OCI-LY1 (cell line): ENCODE data around the gene PHLPP1.
A peak's percentile ranks its signal among the peaks of the same experiment; 100 is the strongest.

Experiments
- H2AFZ ChIP-seq: fragments of 200-600 bp; sonication (generic), shearing (Covaris generic); 2 replicates; pipeline ENCODE4 v1.6.0; 2014; ENCODE audit warnings: antibody characterized with exemption, mild to moderate bottlenecking, low read length
- H3F3A ChIP-seq: fragments of 200-600 bp; sonication (generic), shearing (Covaris generic); 2 replicates; pipeline ENCODE4 v1.6.0; 2014; ENCODE audit warnings: mild to moderate bottlenecking, antibody characterized with exemption, low read length, moderate library complexity; ENCODE audit not compliant: insufficient read depth
- H3K27ac ChIP-seq: fragments of 200-600 bp; sonication (generic); 2 replicates; pipeline ENCODE4 v1.5.1; 2014; ENCODE audit warnings: low read length, mixed run types, mild to moderate bottlenecking, low read depth; ENCODE audit not compliant: poor library complexity, severe bottlenecking
- H3K27me3 ChIP-seq: fragments of 200-600 bp; sonication (generic); 2 replicates; pipeline ENCODE4 v1.6.0; 2014; ENCODE audit warnings: antibody characterized with exemption, mild to moderate bottlenecking, low read length, moderate library complexity; ENCODE audit not compliant: insufficient read depth
- H3K36me3 ChIP-seq: fragments of 200-600 bp; sonication (generic); 2 replicates; pipeline ENCODE4 v1.6.1; 2014; ENCODE audit warnings: mild to moderate bottlenecking, antibody characterized with exemption, low read length, moderate library complexity, mixed read lengths; ENCODE audit not compliant: insufficient read depth
- H3K4me1 ChIP-seq: fragments of 200-600 bp; sonication (generic); 2 replicates; pipeline ENCODE4 v1.5.1; 2014; ENCODE audit warnings: mild to moderate bottlenecking, low read length, moderate library complexity; ENCODE audit not compliant: insufficient read depth, severe bottlenecking
- H3K4me2 ChIP-seq: fragments of 200-600 bp; sonication (generic), shearing (Covaris generic); 2 replicates; pipeline ENCODE4 v1.6.1; 2014; ENCODE audit warnings: low read length
- H3K4me3 ChIP-seq: fragments of 200-600 bp; sonication (generic); 2 replicates; pipeline ENCODE4 v1.5.1; 2014; ENCODE audit warnings: low read length, low read depth, mild to moderate bottlenecking, mixed read lengths; ENCODE audit not compliant: poor library complexity, severe bottlenecking
- H3K79me2 ChIP-seq: fragments of 200-600 bp; shearing (Covaris generic); 2 replicates; pipeline ENCODE4 v1.6.1; 2016; ENCODE audit warnings: mixed run types, low read length, mixed read lengths; ENCODE audit not compliant: insufficient read depth
- H3K9ac ChIP-seq: fragments of 200-600 bp; sonication (generic), shearing (Covaris generic); 2 replicates; pipeline ENCODE4 v1.6.1; 2014; ENCODE audit warnings: mild to moderate bottlenecking, low read length, mixed read lengths
- H3K9me2 ChIP-seq: fragments of 200-600 bp; sonication (generic), shearing (Covaris generic); 2 replicates; pipeline ENCODE4 v1.6.1; 2014; ENCODE audit warnings: low read depth, mild to moderate bottlenecking, low read length, mixed read lengths
- H3K9me3 ChIP-seq: fragments of 200-600 bp; shearing (Covaris generic); 2 replicates; pipeline ENCODE4 v1.6.1; 2014; ENCODE audit warnings: low read length, mixed read lengths
- H4K20me1 ChIP-seq: fragments of 200-600 bp; sonication (generic), shearing (Covaris generic); 2 replicates; pipeline ENCODE4 v1.6.0; 2016; ENCODE audit warnings: mild to moderate bottlenecking, low read length; ENCODE audit not compliant: insufficient read depth
- CTCF ChIP-seq: fragments of 200-600 bp; sonication (generic), shearing (Covaris generic); IDR thresholded peaks from 2 replicates; pipeline ENCODE4 v1.5.1; 2017; ENCODE audit warnings: mild to moderate bottlenecking, antibody characterized with exemption, low read length, moderate library complexity, mixed read lengths
- EZH2 ChIP-seq: fragments of 200-600 bp; sonication (generic), shearing (Covaris generic); IDR thresholded peaks from 2 replicates; pipeline ENCODE4 v1.8.0; 2017; ENCODE audit warnings: borderline replicate concordance, mixed run types, mild to moderate bottlenecking, antibody characterized with exemption, low read length, moderate library complexity, mixed read lengths

Gene PHLPP1

GRCh38 chr18:62937065-62937464, 221.7 kb downstream of the PHLPP1 start:
- no peak overlapping the region for H3K4me2 ChIP-seq
- H3K9ac ChIP-seq, result no peak overlapping the region
- H4K20me1 ChIP-seq, result no peaks in the 10 kb centered on the region
- H3K4me1 ChIP-seq, result peaks cover 29% of the 10 kb centered on the region
- H3K4me3 ChIP-seq, result no peak overlapping the region
- no peaks in the 10 kb centered on the region for H3K27me3 ChIP-seq
- no peak overlapping the region for H3K27ac ChIP-seq
- H3K36me3 ChIP-seq, result no peaks in the 10 kb centered on the region
- H3F3A ChIP-seq, result no peaks in the 10 kb centered on the region
- H3K9me3 ChIP-seq, result no peaks in the 10 kb centered on the region
- H2AFZ ChIP-seq, result no peak overlapping the region
- H3K9me2 ChIP-seq, result no peaks in the 10 kb centered on the region
- TF ChIP-seq CTCF (no peak), EZH2 (no peak)
- no peaks in the 10 kb centered on the region for H3K79me2 ChIP-seq

GRCh38 chr18:62938006-62938405, 222.7 kb downstream of the PHLPP1 start:
- no peaks in the 10 kb centered on the region for H3K9me2 ChIP-seq
- H3K9ac ChIP-seq, result no peak overlapping the region

GRCh38 chr18:62938487-62938886, 223.1 kb downstream of the PHLPP1 start:
- H3K4me2 ChIP-seq, result no peak overlapping the region
- no peak overlapping the region for H3K4me3 ChIP-seq
- H3K4me1 ChIP-seq, result peaks cover 29% of the 10 kb centered on the region
- TF ChIP-seq EZH2 (no peak), CTCF (no peak)
- H3K9me2 ChIP-seq, result no peaks in the 10 kb centered on the region
- H3K79me2 ChIP-seq, result no peaks in the 10 kb centered on the region
- peak overlapping the region; percentile 48 for H3K27ac ChIP-seq
- no peaks in the 10 kb centered on the region for H3F3A ChIP-seq
- no peaks in the 10 kb centered on the region for H4K20me1 ChIP-seq
- no peaks in the 10 kb centered on the region for H3K36me3 ChIP-seq
- no peaks in the 10 kb centered on the region for H3K27me3 ChIP-seq
- no peak overlapping the region for H2AFZ ChIP-seq
- no peaks in the 10 kb centered on the region for H3K9me3 ChIP-seq
- H3K9ac ChIP-seq, result no peak overlapping the region

More at GRCh38 chr18:62938006-62938405, 222.7 kb downstream of the PHLPP1 start:
- H4K20me1 ChIP-seq, result no peaks in the 10 kb centered on the region
- H3K9me3 ChIP-seq, result no peaks in the 10 kb centered on the region
- no peak overlapping the region for H2AFZ ChIP-seq
- no peaks in the 10 kb centered on the region for H3K27me3 ChIP-seq
- peaks cover 29% of the 10 kb centered on the region for H3K4me1 ChIP-seq
- peak overlapping the region; percentile 18 for H3K27ac ChIP-seq
- no peak overlapping the region for H3K4me2 ChIP-seq
- no peak overlapping the region for H3K4me3 ChIP-seq
- H3K36me3 ChIP-seq, result no peaks in the 10 kb centered on the region
- H3F3A ChIP-seq, result no peaks in the 10 kb centered on the region
- H3K79me2 ChIP-seq, result no peaks in the 10 kb centered on the region
- TF ChIP-seq EZH2 (no peak), CTCF (no peak)
